Measurements from ENCODE around the gene BMS1. TPM values are rescaled to one million over a fixed set of nuclear protein-coding genes. Genes with fewer than 3 reads are reported as not detected.
"Not testable (repeated sequence)": the region's sequence is repeated elsewhere in the genome, so short reads cannot be mapped to it uniquely, and the experiment has no call there.

The BMS1 gene
- total RNA-seq, 1 experiment from 2014 or later: 25.9 TPM

DNA sequence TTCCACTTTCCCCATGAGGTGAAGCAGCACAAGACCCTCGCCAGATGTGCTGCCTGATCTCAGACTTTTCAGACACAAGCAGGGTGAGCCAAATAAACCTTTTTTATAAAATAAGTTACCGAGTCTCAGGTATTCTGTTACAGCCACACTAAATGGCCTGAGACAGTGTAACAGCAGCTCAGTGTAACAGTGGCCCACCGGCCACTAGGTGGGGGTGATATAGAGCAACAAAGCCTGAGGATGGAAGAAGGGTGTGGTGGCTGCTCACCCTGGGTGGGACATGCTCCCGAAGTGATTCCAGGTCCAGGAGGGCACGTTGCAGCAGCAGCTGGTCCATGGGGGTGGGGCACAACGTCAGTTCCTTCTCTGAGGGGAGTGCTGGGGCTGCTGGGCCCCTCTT is 44.6 kb downstream of the BMS1 start:
- Mint-ChIP-seq H3K9me3 (ENCODE audit: low read depth, unreplicated experiment) (peaks cover 7% of the 10 kb centered on the region), H3K36me3 (ENCODE audit: insufficient read depth, unreplicated experiment) (peaks cover 35% of the 10 kb centered on the region), H3K27me3 (ENCODE audit: unreplicated experiment) (no peaks in the 10 kb centered on the region), H3K4me1 (ENCODE audit: low read depth, unreplicated experiment) (peaks cover 13% of the 10 kb centered on the region), H3K4me3 (ENCODE audit: low read depth, unreplicated experiment) (no peak overlapping the region), H3K27ac (ENCODE audit: unreplicated experiment) (no peak overlapping the region)
- TF ChIP-seq, protein P1, sequence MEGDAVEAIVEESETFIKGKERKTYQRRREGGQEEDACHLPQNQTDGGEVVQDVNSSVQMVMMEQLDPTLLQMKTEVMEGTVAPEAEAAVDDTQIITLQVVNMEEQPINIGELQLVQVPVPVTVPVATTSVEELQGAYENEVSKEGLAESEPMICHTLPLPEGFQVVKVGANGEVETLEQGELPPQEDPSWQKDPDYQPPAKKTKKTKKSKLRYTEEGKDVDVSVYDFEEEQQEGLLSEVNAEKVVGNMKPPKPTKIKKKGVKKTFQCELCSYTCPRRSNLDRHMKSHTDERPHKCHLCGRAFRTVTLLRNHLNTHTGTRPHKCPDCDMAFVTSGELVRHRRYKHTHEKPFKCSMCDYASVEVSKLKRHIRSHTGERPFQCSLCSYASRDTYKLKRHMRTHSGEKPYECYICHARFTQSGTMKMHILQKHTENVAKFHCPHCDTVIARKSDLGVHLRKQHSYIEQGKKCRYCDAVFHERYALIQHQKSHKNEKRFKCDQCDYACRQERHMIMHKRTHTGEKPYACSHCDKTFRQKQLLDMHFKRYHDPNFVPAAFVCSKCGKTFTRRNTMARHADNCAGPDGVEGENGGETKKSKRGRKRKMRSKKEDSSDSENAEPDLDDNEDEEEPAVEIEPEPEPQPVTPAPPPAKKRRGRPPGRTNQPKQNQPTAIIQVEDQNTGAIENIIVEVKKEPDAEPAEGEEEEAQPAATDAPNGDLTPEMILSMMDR (IDR thresholded peaks at IDR 0.05; ENCODE audit: unreplicated experiment): no peak
- intact Hi-C loops (cut with micrococcal nuclease; ENCODE audit: unreplicated experiment): no loop called here
- DNase-seq: no peak
- CTCF ChIA-PET: interaction anchor here (0.6 kb wide), 1 partner anchor 979 kb away, joined by 3 read pairs; no protein-coding TSS in a partner anchor
- BruUV-seq (replicated peaks): no TSS peak

DNA sequence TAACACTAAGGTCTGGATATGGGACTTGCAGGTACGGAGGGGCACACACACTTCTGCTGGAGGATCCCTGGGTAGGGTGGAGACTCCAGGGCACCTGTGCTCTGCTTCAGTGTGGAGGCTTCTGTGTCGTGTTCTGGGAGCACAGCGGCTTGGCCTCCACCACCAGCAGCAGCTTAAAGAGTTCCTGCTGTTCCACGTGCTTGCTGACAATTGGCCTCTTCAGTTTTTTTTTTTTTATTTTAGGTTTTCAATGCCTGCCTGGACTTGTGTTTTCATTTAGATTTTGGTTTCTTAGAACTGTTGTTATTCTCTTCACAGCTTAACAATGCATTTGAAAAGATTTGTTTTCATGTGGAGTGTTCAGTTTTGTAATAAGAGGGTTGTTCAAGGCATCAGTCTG is 45.8 kb downstream of the BMS1 start:
- H3K27me3 Mint-ChIP-seq (ENCODE audit: unreplicated experiment); H3K9me3 Mint-ChIP-seq (ENCODE audit: low read depth, unreplicated experiment); BruUV-seq (replicated peaks); H3K4me3 Mint-ChIP-seq (ENCODE audit: low read depth, unreplicated experiment); DNase-seq; CTCF ChIA-PET; H3K27ac Mint-ChIP-seq (ENCODE audit: unreplicated experiment); intact Hi-C loops (cut with micrococcal nuclease; ENCODE audit: unreplicated experiment): not testable (repeated sequence)
- Mint-ChIP-seq H3K4me1 (ENCODE audit: low read depth, unreplicated experiment) (peaks cover 13% of the 10 kb centered on the region), H3K36me3 (ENCODE audit: insufficient read depth, unreplicated experiment) (peaks cover 25% of the 10 kb centered on the region)

DNA sequence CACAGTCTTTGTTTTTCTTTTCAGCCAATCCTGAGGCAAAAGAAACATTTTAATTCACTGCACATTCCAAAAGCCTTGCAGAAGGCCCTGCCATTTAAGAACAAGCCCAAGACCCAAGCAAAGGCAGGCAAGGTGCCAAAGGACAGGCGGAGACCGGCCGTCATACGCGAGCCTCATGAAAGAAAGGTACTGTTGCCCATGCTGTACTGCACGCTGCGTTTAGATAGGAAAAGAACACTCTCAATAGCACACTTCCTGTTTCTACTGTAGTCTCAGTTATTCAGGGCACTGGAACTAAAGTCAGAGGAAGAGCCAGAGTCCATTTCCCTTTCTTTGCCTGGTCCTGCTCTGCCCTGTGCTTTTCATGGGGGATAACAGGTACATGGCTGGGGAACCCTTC is 47.6 kb downstream of the BMS1 start:
- Mint-ChIP-seq H3K4me1 (ENCODE audit: low read depth, unreplicated experiment) (peaks cover 13% of the 10 kb centered on the region), H3K27me3 (ENCODE audit: unreplicated experiment) (no peaks in the 10 kb centered on the region), H3K9me3 (ENCODE audit: low read depth, unreplicated experiment) (no peaks in the 10 kb centered on the region), H3K36me3 (ENCODE audit: insufficient read depth, unreplicated experiment) (peaks cover 8% of the 10 kb centered on the region), H3K4me3 (ENCODE audit: low read depth, unreplicated experiment) (no peak overlapping the region), H3K27ac (ENCODE audit: unreplicated experiment) (no peak overlapping the region)
- DNase-seq: no peak
- TF ChIP-seq, protein P1 (IDR thresholded peaks at IDR 0.05; ENCODE audit: unreplicated experiment): no peak
- CTCF ChIA-PET: no interaction called here
- BruUV-seq (replicated peaks): no TSS peak
- intact Hi-C loops (cut with micrococcal nuclease; ENCODE audit: unreplicated experiment): no loop called here

DNA sequence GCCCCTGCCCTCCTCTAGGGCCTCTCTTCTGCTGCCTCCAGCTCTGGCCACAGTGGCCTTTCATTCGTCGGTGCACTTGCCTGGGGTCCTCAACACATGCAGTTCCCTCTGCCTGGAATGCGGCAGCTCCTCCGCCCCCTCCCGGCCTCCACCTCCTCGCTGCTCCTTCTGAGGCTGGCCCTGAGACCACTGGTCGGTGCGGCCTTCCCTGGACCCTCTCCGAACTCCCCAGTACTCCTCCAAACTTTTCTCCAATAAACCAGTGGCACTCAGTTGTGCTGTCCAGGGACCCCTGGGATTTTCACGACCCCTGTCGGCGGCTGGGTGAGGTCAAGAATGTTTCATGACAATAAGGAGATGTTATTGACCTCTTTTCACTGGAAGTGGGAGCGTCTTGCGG is 53.5 kb downstream of the BMS1 start:
- Mint-ChIP-seq H3K36me3 (ENCODE audit: insufficient read depth, unreplicated experiment) (no peaks in the 10 kb centered on the region), H3K27ac (ENCODE audit: unreplicated experiment) (no peak overlapping the region), H3K27me3 (ENCODE audit: unreplicated experiment) (no peaks in the 10 kb centered on the region), H3K4me3 (ENCODE audit: low read depth, unreplicated experiment) (no peak overlapping the region), H3K9me3 (ENCODE audit: low read depth, unreplicated experiment) (no peaks in the 10 kb centered on the region), H3K4me1 (ENCODE audit: low read depth, unreplicated experiment) (no peaks in the 10 kb centered on the region)
- TF ChIP-seq, protein P1 (IDR thresholded peaks at IDR 0.05; ENCODE audit: unreplicated experiment): no peak
- no peak for DNase-seq
- BruUV-seq (replicated peaks): no TSS peak
- CTCF ChIA-PET: no interaction called here
- intact Hi-C loops (cut with micrococcal nuclease; ENCODE audit: unreplicated experiment): no loop called here

DNA sequence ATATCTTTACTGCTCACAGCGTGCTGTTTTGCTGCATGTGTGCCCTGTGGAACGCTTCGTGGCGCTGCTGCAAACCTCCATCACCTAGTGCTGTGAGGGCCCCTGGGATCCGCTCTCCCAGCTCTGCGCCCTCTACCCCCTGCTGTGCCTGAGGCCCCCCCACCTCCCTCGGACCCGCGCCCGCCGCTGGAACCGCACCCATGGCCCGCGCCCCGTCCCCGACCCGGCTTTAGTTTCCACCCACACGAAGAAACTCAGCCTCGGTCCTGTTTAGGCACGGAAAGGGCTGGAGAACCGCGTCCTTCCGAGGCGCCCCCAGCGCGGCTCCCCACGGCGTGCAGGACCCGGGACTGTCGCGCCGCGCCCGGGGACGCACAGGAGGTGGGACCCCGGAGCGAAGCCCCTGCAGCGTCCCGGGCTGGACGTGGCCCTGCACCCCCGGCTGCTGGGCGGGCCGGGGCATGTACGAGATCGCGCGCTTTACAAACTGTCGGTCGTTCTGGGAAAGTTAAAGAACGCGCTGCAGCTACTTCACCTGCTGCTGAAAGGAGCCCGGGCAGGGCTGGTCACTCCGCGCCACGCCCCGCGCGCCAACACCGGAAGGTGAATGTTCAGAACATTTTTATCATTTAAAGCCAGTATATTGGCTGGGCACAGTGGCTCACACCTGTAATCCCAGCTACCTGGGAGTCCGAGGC is 54.3 kb downstream of the BMS1 start:
- TF ChIP-seq, protein P1 (IDR thresholded peaks at IDR 0.05; ENCODE audit: unreplicated experiment): no peak
- no TSS peak for BruUV-seq (replicated peaks)
- Mint-ChIP-seq H3K27me3 (ENCODE audit: unreplicated experiment) (no peaks in the 10 kb centered on the region), H3K4me1 (ENCODE audit: low read depth, unreplicated experiment) (no peaks in the 10 kb centered on the region), H3K36me3 (ENCODE audit: insufficient read depth, unreplicated experiment) (no peaks in the 10 kb centered on the region), H3K9me3 (ENCODE audit: low read depth, unreplicated experiment) (no peaks in the 10 kb centered on the region), H3K27ac (ENCODE audit: unreplicated experiment) (no peak overlapping the region), H3K4me3 (ENCODE audit: low read depth, unreplicated experiment) (peak overlapping the region; percentile 53)
- peak; percentile 11 for DNase-seq
- intact Hi-C loops (cut with micrococcal nuclease; ENCODE audit: unreplicated experiment): no loop called here
- CTCF ChIA-PET: interaction anchor here (0.7 kb wide), 1 partner anchor 22 kb away, joined by 7 read pairs; no protein-coding TSS in a partner anchor

DNA sequence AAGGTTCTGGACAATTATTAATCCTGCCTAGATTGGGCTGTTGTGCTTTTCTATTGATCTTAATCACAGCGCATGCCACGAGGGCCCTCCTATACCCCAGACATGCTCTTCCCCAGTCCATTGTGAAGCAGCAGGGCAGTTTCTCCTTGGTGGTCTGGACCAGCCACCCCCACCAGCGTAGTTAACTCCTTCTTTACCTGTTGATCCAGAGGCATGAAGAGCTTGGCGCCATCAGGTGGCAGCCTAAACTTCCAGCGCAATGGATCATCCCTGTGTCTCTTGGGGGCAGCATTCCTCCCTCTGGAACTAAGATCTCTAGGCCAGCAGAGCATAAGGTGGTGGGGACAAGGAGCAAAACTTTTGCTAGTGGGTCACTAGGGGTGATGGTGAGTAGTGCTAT is 62.2 kb downstream of the BMS1 start:
- H3K4me1 Mint-ChIP-seq (ENCODE audit: low read depth, unreplicated experiment); H3K36me3 Mint-ChIP-seq (ENCODE audit: insufficient read depth, unreplicated experiment); CTCF ChIA-PET; intact Hi-C loops (cut with micrococcal nuclease; ENCODE audit: unreplicated experiment); DNase-seq; H3K27ac Mint-ChIP-seq (ENCODE audit: unreplicated experiment); BruUV-seq (replicated peaks); H3K4me3 Mint-ChIP-seq (ENCODE audit: low read depth, unreplicated experiment); H3K27me3 Mint-ChIP-seq (ENCODE audit: unreplicated experiment); H3K9me3 Mint-ChIP-seq (ENCODE audit: low read depth, unreplicated experiment): not testable (repeated sequence)

DNA sequence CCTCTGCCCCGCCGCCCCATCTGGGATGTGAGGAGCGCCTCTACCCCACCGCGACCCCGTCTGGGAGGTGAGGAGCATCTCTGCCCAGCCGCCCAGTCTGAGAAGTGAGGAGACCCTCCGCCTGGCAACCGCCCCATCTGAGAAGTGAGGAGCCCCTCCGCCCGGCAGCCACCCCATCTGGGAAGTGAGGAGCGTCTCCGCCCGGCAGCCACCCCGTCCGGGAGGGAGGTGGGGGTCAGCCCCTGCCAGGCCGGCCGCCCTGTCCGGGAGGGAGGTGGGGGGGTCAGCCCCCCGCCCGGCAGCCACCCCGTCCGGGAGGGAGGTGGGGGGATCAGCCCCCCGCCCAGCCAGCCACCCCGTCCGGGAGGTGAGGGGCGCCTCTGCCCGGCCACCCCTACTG is 64.7 kb downstream of the BMS1 start:
- H3K9me3 Mint-ChIP-seq (ENCODE audit: low read depth, unreplicated experiment); BruUV-seq (replicated peaks); CTCF ChIA-PET; DNase-seq; H3K4me3 Mint-ChIP-seq (ENCODE audit: low read depth, unreplicated experiment); H3K4me1 Mint-ChIP-seq (ENCODE audit: low read depth, unreplicated experiment); intact Hi-C loops (cut with micrococcal nuclease; ENCODE audit: unreplicated experiment); H3K27ac Mint-ChIP-seq (ENCODE audit: unreplicated experiment); H3K36me3 Mint-ChIP-seq (ENCODE audit: insufficient read depth, unreplicated experiment): not testable (repeated sequence)
- H3K27me3 Mint-ChIP-seq (ENCODE audit: unreplicated experiment): peaks cover 16% of the 10 kb centered on the region
